Measurements from ENCODE around the gene IL4I1.

Gene IL4I1

GRCh38 chr19:49894011-49894664, 2.5 kb downstream of the IL4I1 start:
- no peak for DNase-seq

- no peak for DNase-seq
Measured at GRCh38 chr19:49892716-49893115, 4.0 kb downstream of the IL4I1 start.

DNA sequence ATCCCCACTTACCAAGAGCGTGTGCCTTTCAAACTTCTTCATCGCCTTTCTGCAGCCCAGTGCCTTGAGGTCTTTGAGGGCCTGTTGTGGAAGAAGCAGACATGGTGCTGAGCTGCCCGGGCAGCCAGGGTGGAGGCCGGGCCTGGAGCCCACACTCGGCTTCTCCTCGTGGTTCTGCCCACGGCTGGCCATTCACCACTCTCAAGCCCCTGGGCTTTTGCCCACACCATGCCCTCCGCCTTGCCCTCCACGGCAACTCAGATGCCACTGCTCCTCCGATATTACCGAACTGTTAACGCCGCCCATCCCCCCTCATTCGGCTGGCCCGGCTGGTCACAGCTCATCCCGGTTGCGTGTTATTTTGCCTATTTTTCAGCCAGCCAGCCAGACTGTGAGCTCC, 5.3 kb downstream of the IL4I1 start:
- DNase-seq: no peak

GRCh38 chr19:49890349-49891311, 6.1 kb downstream of the IL4I1 start:
- peak; percentile 72 to 73 for DNase-seq

DNA sequence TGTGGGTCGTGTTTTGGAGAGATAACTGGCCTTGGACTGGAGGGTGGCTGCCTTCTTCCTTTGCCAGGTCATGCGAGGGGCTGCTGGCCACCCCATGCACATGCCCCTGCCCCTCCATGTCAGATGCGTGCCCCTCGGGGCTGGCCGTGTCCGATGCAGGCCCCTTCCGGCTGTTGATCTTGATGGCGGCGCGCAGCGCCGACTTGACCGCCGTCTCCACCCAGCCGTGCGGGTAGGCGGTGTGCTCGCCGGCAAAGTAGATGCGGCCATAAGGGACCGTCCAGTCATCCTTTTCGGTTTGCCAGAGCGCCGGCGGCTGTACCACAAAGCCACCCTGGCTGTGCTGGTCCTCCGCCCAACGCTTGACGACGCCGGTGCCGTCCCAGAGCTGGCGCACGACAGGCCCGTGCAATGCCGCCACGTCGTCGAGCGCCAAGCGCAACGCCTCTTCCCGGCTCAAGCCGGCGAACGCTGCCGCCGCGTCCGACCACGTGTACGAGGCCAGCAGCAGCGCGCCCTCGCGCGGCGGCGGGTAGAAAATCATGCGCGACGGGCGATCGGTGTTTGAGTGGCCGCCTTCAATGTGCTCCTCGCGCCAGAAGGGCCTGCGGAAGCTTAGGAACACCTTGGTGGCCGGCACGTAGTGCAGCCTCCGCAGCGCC, 6.9 kb downstream of the IL4I1 start:
- peak; percentile 74 to 76 for DNase-seq

GRCh38 chr19:49889038-49889686, 7.5 kb downstream of the IL4I1 start:
- DNase-seq: no peak

DNA sequence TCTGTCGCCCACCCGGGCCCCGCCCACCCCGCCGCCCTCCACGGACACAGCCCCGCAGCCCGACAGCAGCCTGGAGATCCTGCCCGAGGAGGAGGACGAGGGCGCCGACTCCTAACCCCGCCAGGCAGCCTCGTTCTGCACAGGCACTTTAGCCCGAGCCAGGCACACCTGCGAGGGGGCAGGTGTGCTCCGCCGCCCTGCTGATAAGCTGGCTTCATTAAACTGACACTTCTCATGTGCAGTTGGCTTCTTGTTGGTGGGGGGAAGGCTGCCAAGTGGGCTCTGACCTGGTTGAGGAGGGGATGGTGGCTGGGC, 8.2 kb downstream of the IL4I1 start:
- DNase-seq: no peak

DNA sequence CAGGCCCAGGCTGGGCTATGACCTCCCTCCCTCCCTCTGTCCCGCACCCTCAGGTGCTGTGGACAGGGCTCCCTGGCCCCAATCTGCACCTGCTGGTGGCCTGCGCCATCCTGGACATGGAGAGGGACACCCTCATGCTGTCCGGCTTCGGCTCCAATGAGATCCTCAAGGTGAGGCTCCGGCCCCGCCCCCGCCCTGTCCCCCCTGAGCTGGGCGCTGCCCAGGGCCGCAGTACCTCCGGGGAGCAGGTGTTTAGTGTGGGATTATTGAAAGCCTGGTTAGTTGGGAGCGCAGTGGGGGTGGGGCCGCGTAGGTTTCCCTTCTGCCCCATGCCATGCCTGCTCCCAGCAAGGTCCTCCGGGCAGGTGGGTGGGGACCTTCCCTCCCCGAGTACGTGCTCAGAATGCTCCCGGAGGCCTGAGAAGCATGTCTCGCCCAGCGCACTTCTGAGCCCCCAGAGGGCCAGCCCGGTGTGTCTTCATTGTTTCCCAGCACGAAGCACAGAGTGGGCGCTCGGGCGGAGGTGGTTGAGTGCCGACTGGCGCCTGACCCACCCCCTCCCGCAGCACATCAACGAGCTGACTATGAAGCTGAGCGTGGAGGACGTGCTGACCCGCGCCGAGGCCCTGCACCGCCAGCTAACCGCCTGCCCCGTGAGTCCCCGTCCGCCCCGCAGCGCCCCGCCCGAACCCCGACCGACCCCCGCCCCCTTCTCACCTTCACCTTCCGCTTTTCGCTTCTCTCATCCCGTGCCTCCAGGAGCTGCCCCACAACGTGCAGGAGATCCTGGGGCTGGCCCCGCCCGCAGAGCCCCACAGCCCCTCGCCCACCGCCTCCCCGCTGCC, 8.8 kb downstream of the IL4I1 start:
- DNase-seq: no peak

DNA sequence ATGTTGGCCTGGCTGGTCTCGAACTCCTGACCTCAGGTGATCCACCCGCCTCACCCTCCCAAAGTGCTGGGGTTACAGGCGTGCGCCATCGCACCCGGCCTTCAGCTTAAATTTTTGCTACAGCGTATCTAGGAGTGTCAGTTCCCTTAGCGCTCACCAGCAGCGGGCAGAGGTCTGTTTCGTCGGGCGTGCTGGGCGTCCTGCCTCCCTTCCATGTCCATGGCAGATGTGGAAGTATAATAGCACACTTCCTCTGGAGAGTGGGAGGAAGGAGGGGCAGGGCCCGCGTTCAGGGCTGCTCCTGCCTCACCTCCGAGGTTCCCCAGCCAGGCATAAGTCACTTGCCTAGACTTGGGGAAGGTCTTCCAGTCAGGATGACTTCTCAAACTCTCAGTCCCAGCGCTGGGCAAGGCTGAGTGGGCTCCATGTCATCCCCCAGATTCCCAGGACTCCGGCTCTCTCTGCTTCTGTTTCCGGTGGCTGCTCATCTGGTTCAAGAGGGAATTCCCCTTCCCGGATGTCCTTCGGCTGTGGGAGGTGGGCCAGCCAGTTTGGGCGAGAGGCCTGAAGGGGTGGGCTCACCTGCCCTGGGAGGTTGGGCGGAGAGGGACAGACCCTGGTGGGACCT, 9.5 kb downstream of the IL4I1 start:
- no peak for DNase-seq

- no peak for DNase-seq
Measured at GRCh38 chr19:49884760-49885159, 11.9 kb downstream of the IL4I1 start.

- no peak for DNase-seq
Measured at GRCh38 chr19:49884109-49884508, 12.6 kb downstream of the IL4I1 start.

- DNase-seq: no peak
Measured at GRCh38 chr19:49883094-49883493, 13.6 kb downstream of the IL4I1 start.

DNA sequence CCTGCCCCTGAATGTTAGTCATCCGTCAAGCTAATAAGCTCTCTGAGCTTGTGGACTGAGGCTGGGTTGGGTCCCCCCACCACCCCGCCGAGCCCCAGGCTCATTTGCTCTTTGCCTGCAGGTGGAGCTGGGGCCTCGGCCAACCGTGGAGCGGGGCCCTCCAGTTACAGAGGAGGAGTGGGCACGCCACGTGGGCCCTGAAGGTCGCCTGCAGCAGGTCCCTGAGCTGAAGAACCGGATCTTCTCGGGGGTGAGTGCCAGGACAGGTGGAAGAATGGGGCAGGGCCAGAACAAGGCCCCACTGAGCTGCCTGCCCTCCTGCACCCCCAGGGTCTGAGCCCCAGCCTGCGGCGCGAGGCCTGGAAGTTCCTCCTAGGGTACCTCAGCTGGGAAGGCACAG, 14.0 kb downstream of the IL4I1 start:
- DNase-seq: no peak

- no peak for DNase-seq
Measured at GRCh38 chr19:49881672-49882394, 14.9 kb downstream of the IL4I1 start.

DNA sequence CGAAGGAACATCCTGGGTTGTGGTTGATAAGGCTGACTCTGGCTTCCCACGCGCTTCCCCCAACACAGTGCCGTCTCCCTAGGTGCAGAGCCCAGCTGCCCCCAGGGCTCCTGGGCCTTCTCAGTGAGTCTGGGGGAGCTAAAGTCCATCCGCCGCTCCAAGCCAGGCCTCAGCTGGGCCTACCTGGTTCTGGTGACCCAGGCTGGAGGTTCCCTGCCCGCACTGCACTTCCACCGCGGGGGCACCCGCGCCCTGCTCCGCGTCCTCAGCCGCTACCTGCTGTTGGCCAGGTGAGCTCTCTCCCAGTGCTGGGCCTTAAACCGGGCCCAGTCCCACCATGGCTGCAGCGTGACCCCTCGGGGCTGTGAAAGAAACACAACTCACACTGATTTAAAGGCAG, 15.5 kb downstream of the IL4I1 start:
- no peak for DNase-seq

DNA sequence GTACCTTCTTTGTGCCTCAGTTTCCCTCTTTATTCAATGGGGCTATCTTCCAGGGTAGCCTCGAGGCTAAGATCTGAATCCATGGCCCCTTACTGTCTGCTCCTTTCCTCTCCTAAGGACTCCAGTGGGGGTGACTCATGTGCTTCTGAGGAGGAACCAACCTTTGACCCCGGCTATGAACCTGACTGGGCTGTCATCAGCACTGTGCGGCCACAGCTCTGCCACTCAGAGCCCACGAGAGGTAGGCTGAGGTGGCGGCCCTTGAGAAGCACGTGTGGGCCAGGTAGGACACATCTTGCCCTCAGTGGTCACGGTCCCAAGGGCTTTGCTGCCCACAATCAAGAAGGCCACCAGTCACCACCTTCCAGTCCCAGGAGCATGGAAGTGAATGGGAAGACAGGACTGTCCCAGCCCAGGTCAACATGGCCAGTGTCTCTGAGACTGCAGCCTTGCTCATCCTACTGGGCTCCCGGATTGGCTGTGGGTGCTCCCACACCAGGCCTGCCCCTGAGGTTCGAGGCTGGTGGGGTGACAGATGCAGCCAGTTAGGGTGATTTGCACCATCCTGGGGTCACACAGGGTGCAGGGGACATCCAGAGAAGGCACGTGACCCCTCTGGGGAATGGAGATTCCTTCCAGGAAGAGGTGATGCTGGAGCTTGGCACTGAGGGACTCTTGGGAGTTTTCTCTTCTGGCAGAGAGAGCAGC, 16.4 kb downstream of the IL4I1 start:
- no peak for DNase-seq

GRCh38 chr19:49879243-49879963, 17.3 kb downstream of the IL4I1 start:
- DNase-seq: no peak

- DNase-seq: no peak
Measured at GRCh38 chr19:49878744-49879070, 18.0 kb downstream of the IL4I1 start.

DNA sequence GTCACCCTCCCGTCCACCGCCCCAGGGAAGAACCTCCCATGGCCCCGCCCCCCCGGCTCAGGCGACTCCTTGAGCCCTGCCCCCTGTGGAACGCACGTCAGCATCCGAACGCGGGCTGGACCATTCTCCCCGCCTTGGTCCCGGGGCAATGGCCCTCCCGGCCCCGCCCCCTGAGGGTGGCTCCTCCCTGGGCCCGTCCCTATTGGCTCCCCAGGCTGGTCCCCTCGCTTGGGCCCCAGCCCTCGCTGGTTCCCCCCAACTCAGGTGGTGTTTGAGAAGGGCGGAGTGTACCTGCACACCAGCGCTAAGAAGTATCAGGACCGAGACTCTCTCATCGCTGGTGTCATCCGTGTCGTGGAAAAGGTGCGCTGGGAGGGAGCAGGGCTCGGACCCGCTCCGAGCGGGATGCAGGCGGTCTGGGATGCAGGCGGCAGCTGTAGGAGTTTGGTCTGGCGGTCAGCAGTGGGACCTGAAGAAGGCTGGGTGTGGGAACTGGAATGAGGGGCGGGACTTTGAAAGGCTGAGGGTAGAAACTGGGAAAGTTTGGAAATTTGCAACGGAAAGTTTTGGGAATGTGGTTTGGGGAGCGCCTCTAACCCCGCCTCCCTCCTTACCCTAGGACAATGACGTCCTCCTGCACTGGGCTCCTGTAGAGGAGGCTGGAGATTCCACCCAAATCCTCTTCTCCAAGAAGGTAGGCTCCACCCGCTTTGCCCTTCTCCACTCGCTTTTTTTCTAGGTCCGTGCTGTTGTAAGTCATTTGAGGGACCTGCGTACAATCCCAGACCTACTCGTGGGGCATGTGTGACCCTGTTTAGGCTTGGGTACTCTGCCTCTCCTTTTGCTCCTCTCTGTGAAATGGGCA, 18.6 kb downstream of the IL4I1 start:
- DNase-seq: peak; percentile 98 to 99
